Measurements from ENCODE around the gene RAB11FIP3.

- no peak for TF ChIP-seq CTCF (IDR thresholded peaks at IDR 0.05)
- TF ChIP-seq POLR2A (IDR thresholded peaks at IDR 0.05): no peak
Measured at GRCh38 chr16:554640-555365, 129.4 kb downstream of the RAB11FIP3 start.
